Measurements from ENCODE around the gene SUMF1.

SUMF1 gene

DNA sequence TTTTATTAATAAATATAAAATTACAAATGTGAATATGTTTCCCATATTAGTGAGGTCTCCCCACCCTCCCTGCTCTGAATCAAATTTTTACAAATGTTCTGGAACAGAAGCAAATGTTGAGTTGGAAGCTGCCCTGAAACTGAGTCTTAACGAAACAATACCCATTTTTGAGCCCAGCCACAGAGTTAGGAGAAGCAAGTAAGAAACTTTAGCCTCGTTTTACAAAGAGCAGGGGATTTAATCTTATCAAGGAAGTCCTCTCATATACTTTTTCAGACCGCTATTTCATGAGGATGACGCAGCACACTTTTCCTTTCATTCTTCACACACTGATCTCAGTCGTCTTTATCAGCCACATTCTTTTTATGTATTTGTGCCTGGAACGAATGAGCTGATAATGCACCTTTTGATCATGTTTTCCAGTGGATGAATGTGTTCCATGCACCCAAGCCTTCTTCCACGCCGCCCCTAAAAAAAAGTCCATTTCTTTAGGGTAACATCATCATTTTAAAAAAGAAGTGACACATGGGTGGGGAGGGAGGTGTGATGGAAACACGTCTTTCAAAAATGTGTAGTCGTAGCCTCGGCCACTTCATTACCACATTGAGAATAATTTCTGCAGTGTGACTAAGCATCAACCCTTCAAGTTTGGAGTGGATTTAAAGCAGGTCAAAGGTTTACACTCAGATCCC is 115.8 kb downstream of the SUMF1 start:
- DNase-seq (ENCODE audit: low read depth in 2 of 2): peak; percentile 67 to 68
- H3K4me3 ChIP-seq (replicated peaks in 1 of 2; ENCODE audit: low read depth in 2 of 2, low read length in 2 of 2): peak overlapping the region; percentile 14 to 44

GRCh38 chr3:4350789-4351163 is 116.3 kb downstream of the SUMF1 start:
- DNase-seq (ENCODE audit: low read depth in 2 of 2): peak; percentile 88 to 91

More for the DNA sequence above, 115.8 kb downstream of the SUMF1 start:
- no peak for TF ChIP-seq CTCF (IDR thresholded peaks at IDR 0.05; ENCODE audit: low read depth, low read length)

DNA sequence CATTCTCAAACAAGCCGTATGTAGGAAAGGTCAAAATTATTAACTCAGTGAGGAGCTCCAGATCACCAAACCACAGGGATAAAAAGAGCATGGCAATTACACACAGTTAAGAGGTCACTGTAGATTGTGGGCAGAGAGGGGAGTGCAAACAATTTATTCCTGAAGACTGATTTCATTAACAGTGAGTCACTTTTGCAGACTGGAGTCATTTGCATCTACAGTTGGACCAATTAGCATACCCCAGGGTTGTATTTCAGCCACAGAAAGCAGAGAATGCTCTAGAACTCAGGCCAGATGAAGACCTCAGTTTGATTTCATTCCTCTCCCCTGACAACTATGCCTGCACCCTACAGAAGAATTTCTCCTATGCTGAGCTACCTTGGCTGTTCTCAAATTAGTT is 123.8 kb downstream of the SUMF1 start:
- no peak for TF ChIP-seq CTCF (IDR thresholded peaks at IDR 0.05; ENCODE audit: low read depth, low read length)
- no peak for DNase-seq (ENCODE audit: low read depth in 2 of 2)

More at GRCh38 chr3:4350789-4351163, 116.3 kb downstream of the SUMF1 start:
- peak overlapping the region in 1 of 2 donors; percentile 44 for H3K4me3 ChIP-seq (replicated peaks in 1 of 2; ENCODE audit: low read depth in 2 of 2, low read length in 2 of 2)
- peak; percentile 55 for TF ChIP-seq CTCF (IDR thresholded peaks at IDR 0.05; ENCODE audit: low read depth, low read length)

GRCh38 chr3:4341336-4341675 is 125.8 kb downstream of the SUMF1 start:
- TF ChIP-seq CTCF (IDR thresholded peaks at IDR 0.05; ENCODE audit: low read depth, low read length): no peak
- DNase-seq (ENCODE audit: low read depth in 2 of 2): no peak
- no peak overlapping the region for H3K4me3 ChIP-seq (replicated peaks in 1 of 2; ENCODE audit: low read depth in 2 of 2, low read length in 2 of 2)

More for the DNA sequence above, 123.8 kb downstream of the SUMF1 start:
- H3K4me3 ChIP-seq (replicated peaks in 1 of 2; ENCODE audit: low read depth in 2 of 2, low read length in 2 of 2): no peak overlapping the region

DNA sequence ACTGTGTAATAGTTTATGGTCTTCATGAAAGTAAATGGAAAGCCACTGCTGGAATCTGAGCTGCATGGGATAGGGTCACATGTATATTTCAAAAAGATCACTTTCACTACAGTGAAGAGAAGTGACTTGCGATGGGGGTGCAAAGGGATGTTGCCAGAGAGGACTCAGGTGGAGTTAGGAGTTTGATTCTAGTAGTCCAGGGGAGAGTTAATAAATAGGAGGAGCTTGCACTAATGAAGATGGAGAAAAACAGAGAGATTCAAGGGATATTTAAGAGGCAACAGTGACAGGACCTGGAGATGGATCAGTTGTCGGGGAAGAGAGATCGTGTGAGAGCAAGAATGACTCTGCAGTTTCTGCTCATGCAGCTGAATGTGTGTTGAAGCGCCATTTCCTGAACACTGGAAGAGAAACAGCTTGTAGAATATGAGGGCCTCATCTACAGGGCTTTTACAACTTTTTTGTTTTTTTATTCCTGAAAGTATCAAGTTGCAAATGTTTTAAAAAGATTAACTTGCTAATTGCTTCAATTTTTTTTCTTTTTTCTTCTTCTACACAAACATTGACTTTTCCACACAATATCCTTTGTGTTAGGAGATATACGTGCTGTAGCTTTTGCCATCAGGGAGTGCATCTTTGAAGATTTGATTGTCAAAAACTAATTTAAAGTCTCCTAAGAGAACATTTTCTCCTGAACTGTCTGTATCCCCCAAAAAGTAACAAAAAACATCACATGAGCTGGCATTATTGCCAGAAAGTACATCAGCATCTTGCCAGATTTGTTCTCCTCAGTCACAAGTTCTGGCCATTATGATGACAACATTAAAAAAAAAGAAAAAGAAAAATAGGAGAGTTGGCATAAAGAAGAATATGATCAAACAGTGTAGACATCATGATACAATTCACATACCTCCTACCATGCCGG is 126.4 kb downstream of the SUMF1 start:
- DNase-seq (ENCODE audit: low read depth in 2 of 2): peak; percentile 21 to 71
- TF ChIP-seq CTCF (IDR thresholded peaks at IDR 0.05; ENCODE audit: low read depth, low read length): no peak
- no peak overlapping the region for H3K4me3 ChIP-seq (replicated peaks in 1 of 2; ENCODE audit: low read depth in 2 of 2, low read length in 2 of 2)

GRCh38 chr3:4340077-4340410 is 127.0 kb downstream of the SUMF1 start:
- TF ChIP-seq CTCF (IDR thresholded peaks at IDR 0.05; ENCODE audit: low read depth, low read length): no peak
- DNase-seq (ENCODE audit: low read depth in 2 of 2): no peak
- H3K4me3 ChIP-seq (replicated peaks in 1 of 2; ENCODE audit: low read depth in 2 of 2, low read length in 2 of 2): no peak overlapping the region
